Measurements from ENCODE around the gene TMEM212. TPM values are rescaled to one million over a fixed set of nuclear protein-coding genes. Genes with fewer than 3 reads are reported as not detected.

Gene TMEM212
- total and polyA plus RNA-seq, 2 of the 13 experiments (the other 11 are each of a cell fraction or from before 2014, with no cell fraction given): not detected

- no peak; the same call in 1 of the 2 replicates for TF ChIP-seq FOXJ3 (CRISPR knock-in tag; IDR thresholded peaks at IDR 0.05; ENCODE audit: borderline replicate concordance)
- 0 out of 2 replicates have a peak, but pooled peaks have one; percentile 21 for TF ChIP-seq DMAP1 (CRISPR knock-in tag; IDR thresholded peaks at IDR 0.05)
- no peak for TF ChIP-seq HOMEZ (CRISPR knock-in tag; IDR thresholded peaks at IDR 0.05; ENCODE audit: low read depth)
- TF ChIP-seq HIVEP1 (CRISPR knock-in tag; IDR thresholded peaks at IDR 0.05): no peak
- TF ChIP-seq EP300 (IDR thresholded peaks at IDR 0.05; ENCODE audit: low read depth in 2 of 2, low read length in 2 of 2): peak in 1 of 2 experiments; percentile 52; a peak in 2 of 4 replicates
- TF ChIP-seq EP300 (CRISPR knock-in tag; IDR thresholded peaks at IDR 0.05; ENCODE audit: borderline replicate concordance): no peak
- no peak for TF ChIP-seq DMTF1 (CRISPR knock-in tag; IDR thresholded peaks at IDR 0.05)
- no peak for TF ChIP-seq TFDP1 (CRISPR knock-in tag; IDR thresholded peaks at IDR 0.05; ENCODE audit: borderline replicate concordance)
- no peak for TF ChIP-seq ZNF570 (CRISPR knock-in tag; IDR thresholded peaks at IDR 0.05; ENCODE audit: borderline replicate concordance)
- TF ChIP-seq NCOA5 (CRISPR knock-in tag; IDR thresholded peaks at IDR 0.05): no peak
- no peak for TF ChIP-seq ONECUT2 (CRISPR knock-in tag; IDR thresholded peaks at IDR 0.05)
- peak; percentile 71 for TF ChIP-seq BCL6 (CRISPR knock-in tag; IDR thresholded peaks at IDR 0.05)
- peak; percentile 64; the same call in 1 of the 2 replicates for TF ChIP-seq FOSL1 (CRISPR knock-in tag; IDR thresholded peaks at IDR 0.05; ENCODE audit: borderline replicate concordance)
- TF ChIP-seq SMAD1 (CRISPR knock-in tag; IDR thresholded peaks at IDR 0.05; ENCODE audit: borderline replicate concordance, low read depth): no peak
- TF ChIP-seq ZNF180 (CRISPR knock-in tag; IDR thresholded peaks at IDR 0.05; ENCODE audit: borderline replicate concordance, low read depth): no peak
- no peak for TF ChIP-seq ZGPAT (CRISPR knock-in tag; IDR thresholded peaks at IDR 0.05)
- no peak for TF ChIP-seq NR0B2 (CRISPR knock-in tag; IDR thresholded peaks at IDR 0.05)
- no peak for TF ChIP-seq ZNF281 (CRISPR knock-in tag; IDR thresholded peaks at IDR 0.05; ENCODE audit: borderline replicate concordance)
Measured at GRCh38 chr3:171811295-171811912, 31.7 kb upstream of the TMEM212 start (continued).

All from HepG2 (cell line).